ENCODE measurements around the gene ARMC5. TPM values are rescaled to one million over a fixed set of nuclear protein-coding genes. Genes with fewer than 3 reads are reported as not detected.

ARMC5 gene
- total RNA-seq, 1 donor from 2014 or later = 6.2 TPM

- peak; percentile 100 for DNase-seq (ENCODE audit: low spot score)
- intact Hi-C loops (cut with DNase I) = loop anchor here (5.0 to 10.0 kb wide), 5 partner anchors 47 to 505 kb away; partner anchors contain the start of genes RUSF1, SETD1A and ZNF267
These were observed 633 bp downstream of the ARMC5 start for GRCh38 chr16:31459687-31460581.

- intact Hi-C loops (cut with DNase I) = no loop called here
- DNase-seq (ENCODE audit: low spot score) = no peak
These were observed 1.3 kb downstream of the ARMC5 start for GRCh38 chr16:31460582-31461002.

- intact Hi-C loops (cut with DNase I) = no loop called here
- no peak for DNase-seq (ENCODE audit: low spot score)
These were observed 2.1 kb downstream of the ARMC5 start for GRCh38 chr16:31461201-31461920.

- no peak for DNase-seq (ENCODE audit: low spot score)
- intact Hi-C loops (cut with DNase I) = no loop called here
These were observed 2.9 kb downstream of the ARMC5 start for GRCh38 chr16:31461921-31462804.

GRCh38 chr16:31464348-31464769 lies 5.1 kb downstream of the ARMC5 start:
- no peak for DNase-seq (ENCODE audit: low spot score)
- intact Hi-C loops (cut with DNase I) = no loop called here

- intact Hi-C loops (cut with DNase I) = no loop called here
- DNase-seq (ENCODE audit: low spot score) = no peak
These were observed 5.5 kb downstream of the ARMC5 start for GRCh38 chr16:31464781-31465260.

GRCh38 chr16:31465788-31466370 lies 6.6 kb downstream of the ARMC5 start:
- intact Hi-C loops (cut with DNase I) = no loop called here
- no peak for DNase-seq (ENCODE audit: low spot score)

- intact Hi-C loops (cut with DNase I) = no loop called here
- no peak for DNase-seq (ENCODE audit: low spot score)
These were observed 7.1 kb downstream of the ARMC5 start for GRCh38 chr16:31466381-31466841.

GRCh38 chr16:31467151-31467773 lies 8.0 kb downstream of the ARMC5 start:
- intact Hi-C loops (cut with DNase I) = no loop called here
- no peak for DNase-seq (ENCODE audit: low spot score)

- DNase-seq (ENCODE audit: low spot score) = no peak
- intact Hi-C loops (cut with DNase I) = no loop called here
These were observed 8.6 kb downstream of the ARMC5 start for GRCh38 chr16:31467858-31468257.

- intact Hi-C loops (cut with DNase I) = no loop called here
These were observed 11.3 kb downstream of the ARMC5 start for GRCh38 chr16:31470615-31471014.

GRCh38 chr16:31471241-31471874 lies 12.1 kb downstream of the ARMC5 start:
- no peak for DNase-seq (ENCODE audit: low spot score)
- intact Hi-C loops (cut with DNase I) = no loop called here

More at GRCh38 chr16:31470615-31471014, 11.3 kb downstream of the ARMC5 start:
- no peak for DNase-seq (ENCODE audit: low spot score)

GRCh38 chr16:31471875-31472708 lies 12.8 kb downstream of the ARMC5 start, which contains the start of gene TGFB1I1:
TSS of gene TGFB1I1 (plus strand) at chr16:31472152. CDS start at chr16:31472189, 37 bp downstream.
- intact Hi-C loops (cut with DNase I) = no loop called here
- DNase-seq (ENCODE audit: low spot score) = no peak

- peak; percentile 94 for DNase-seq (ENCODE audit: low spot score)
- intact Hi-C loops (cut with DNase I) = no loop called here
These were observed 13.5 kb downstream of the ARMC5 start for GRCh38 chr16:31472709-31473203.

GRCh38 chr16:31473264-31473984 lies 14.1 kb downstream of the ARMC5 start:
- intact Hi-C loops (cut with DNase I) = no loop called here
- no peak for DNase-seq (ENCODE audit: low spot score)

- DNase-seq (ENCODE audit: low spot score) = no peak
- intact Hi-C loops (cut with DNase I) = loop anchor here (2.0 kb wide), 1 partner anchor 35 kb away; the partner anchor contains the start of gene RUSF1
These were observed 14.9 kb downstream of the ARMC5 start for GRCh38 chr16:31474173-31474714.
